ENCODE results near the gene ZNF746. TPM values are rescaled to one million over a fixed set of nuclear protein-coding genes. Genes with fewer than 3 reads are reported as not detected.

ZNF746 gene
- total RNA-seq, 1 experiment from 2014 or later = 18.5 TPM

DNA sequence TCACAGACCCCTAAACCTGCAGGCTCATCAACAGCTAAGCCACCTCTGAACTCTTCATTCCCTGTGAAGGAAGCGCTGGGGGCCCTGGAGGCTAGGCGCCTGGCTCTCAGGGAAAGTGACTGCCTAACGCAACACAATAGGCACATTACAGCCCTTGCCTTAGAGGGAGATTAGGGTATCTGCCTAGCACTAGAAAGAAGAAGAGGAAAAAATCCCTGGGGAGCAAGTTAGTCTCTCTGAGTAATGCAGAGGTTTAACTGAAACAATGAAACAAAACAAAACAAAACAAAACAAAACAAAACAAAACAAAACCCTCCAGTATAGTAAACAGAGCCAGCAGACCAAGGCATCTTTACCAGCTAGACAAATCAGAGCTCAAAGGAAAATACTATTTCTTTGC, 39.4 kb downstream of the ZNF746 start:
- Mint-ChIP-seq H3K9me3 (ENCODE audit: low read depth, unreplicated experiment) (no peaks in the 10 kb centered on the region), H3K27me3 (ENCODE audit: unreplicated experiment) (no peaks in the 10 kb centered on the region), H3K27ac (ENCODE audit: unreplicated experiment) (no peak overlapping the region), H3K4me1 (ENCODE audit: low read depth, unreplicated experiment) (peaks cover 8% of the 10 kb centered on the region), H3K36me3 (ENCODE audit: insufficient read depth, unreplicated experiment) (peaks cover 16% of the 10 kb centered on the region), H3K4me3 (ENCODE audit: low read depth, unreplicated experiment) (peak overlapping the region; percentile 26)
- no TSS peak for BruUV-seq (replicated peaks)
- CTCF ChIA-PET = no interaction called here
- intact Hi-C loops (cut with micrococcal nuclease; ENCODE audit: unreplicated experiment) = no loop called here
- TF ChIP-seq, protein P1, sequence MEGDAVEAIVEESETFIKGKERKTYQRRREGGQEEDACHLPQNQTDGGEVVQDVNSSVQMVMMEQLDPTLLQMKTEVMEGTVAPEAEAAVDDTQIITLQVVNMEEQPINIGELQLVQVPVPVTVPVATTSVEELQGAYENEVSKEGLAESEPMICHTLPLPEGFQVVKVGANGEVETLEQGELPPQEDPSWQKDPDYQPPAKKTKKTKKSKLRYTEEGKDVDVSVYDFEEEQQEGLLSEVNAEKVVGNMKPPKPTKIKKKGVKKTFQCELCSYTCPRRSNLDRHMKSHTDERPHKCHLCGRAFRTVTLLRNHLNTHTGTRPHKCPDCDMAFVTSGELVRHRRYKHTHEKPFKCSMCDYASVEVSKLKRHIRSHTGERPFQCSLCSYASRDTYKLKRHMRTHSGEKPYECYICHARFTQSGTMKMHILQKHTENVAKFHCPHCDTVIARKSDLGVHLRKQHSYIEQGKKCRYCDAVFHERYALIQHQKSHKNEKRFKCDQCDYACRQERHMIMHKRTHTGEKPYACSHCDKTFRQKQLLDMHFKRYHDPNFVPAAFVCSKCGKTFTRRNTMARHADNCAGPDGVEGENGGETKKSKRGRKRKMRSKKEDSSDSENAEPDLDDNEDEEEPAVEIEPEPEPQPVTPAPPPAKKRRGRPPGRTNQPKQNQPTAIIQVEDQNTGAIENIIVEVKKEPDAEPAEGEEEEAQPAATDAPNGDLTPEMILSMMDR (IDR thresholded peaks at IDR 0.05; ENCODE audit: unreplicated experiment) = no peak
- DNase-seq = no peak

GRCh38 chr7:149457766-149458165, 39.8 kb downstream of the ZNF746 start:
- peaks cover 8% of the 10 kb centered on the region for H3K4me1 Mint-ChIP-seq (ENCODE audit: low read depth, unreplicated experiment)
- BruUV-seq (replicated peaks) = no TSS peak

DNA sequence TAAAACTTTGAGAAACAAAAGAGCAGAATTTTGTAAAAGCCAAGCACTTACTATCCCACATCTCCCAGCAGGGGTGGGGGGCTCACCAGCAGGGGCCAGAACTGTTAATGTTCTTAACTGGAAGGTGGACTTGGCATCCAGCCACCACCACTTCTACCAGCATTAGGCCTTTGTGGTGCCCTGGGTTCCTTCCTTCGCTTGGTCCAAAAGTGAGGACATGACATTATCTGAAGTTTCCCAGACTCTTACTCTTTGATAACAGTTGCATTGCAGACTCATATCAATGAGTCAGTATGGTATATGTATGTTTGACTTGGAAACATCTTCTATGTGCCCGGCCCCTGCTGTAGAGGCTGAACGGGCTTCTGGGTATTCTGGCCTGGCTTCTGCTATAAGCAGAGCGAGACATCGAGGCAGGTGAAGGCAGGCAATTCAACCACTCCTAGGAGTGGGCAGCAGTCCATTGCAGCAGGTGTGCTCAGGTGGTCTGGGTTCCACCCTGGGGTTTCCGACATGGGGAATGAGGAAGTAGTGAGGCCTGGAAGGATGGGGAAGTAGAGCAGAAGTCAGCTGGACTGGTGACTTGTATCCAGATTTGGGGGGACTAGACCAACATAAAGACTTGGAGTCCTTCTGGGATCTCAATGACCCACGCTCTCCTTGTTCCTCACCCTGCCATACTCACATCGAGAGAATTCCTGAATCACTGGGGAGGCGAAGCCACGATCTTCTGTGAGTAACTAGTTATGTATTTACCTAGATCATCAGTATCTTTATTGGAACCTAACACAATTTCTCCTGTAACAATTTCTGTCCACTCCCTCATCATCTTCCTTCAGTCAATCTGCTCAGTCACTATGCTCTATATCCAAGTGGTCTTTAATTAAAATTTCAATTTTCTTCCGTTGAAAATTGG, 40.8 kb downstream of the ZNF746 start:
- H3K27ac Mint-ChIP-seq (ENCODE audit: unreplicated experiment) = no peak overlapping the region
- BruUV-seq (replicated peaks) = no TSS peak
- CTCF ChIA-PET = no interaction called here
- TF ChIP-seq, protein P1 (IDR thresholded peaks at IDR 0.05; ENCODE audit: unreplicated experiment) = no peak
- peaks cover 16% of the 10 kb centered on the region for H3K36me3 Mint-ChIP-seq (ENCODE audit: insufficient read depth, unreplicated experiment)
- H3K27me3 Mint-ChIP-seq (ENCODE audit: unreplicated experiment) = no peaks in the 10 kb centered on the region
- H3K9me3 Mint-ChIP-seq (ENCODE audit: low read depth, unreplicated experiment) = no peaks in the 10 kb centered on the region
- H3K4me3 Mint-ChIP-seq (ENCODE audit: low read depth, unreplicated experiment) = no peak overlapping the region
- peaks cover 8% of the 10 kb centered on the region for H3K4me1 Mint-ChIP-seq (ENCODE audit: low read depth, unreplicated experiment)
- DNase-seq = no peak
- intact Hi-C loops (cut with micrococcal nuclease; ENCODE audit: unreplicated experiment) = no loop called here

More at GRCh38 chr7:149457766-149458165, 39.8 kb downstream of the ZNF746 start:
- peaks cover 16% of the 10 kb centered on the region for H3K36me3 Mint-ChIP-seq (ENCODE audit: insufficient read depth, unreplicated experiment)
- no peaks in the 10 kb centered on the region for H3K9me3 Mint-ChIP-seq (ENCODE audit: low read depth, unreplicated experiment)
- no peak overlapping the region for H3K4me3 Mint-ChIP-seq (ENCODE audit: low read depth, unreplicated experiment)
- TF ChIP-seq, protein P1 (IDR thresholded peaks at IDR 0.05; ENCODE audit: unreplicated experiment) = no peak
- H3K27ac Mint-ChIP-seq (ENCODE audit: unreplicated experiment) = no peak overlapping the region
- no peaks in the 10 kb centered on the region for H3K27me3 Mint-ChIP-seq (ENCODE audit: unreplicated experiment)
- intact Hi-C loops (cut with micrococcal nuclease; ENCODE audit: unreplicated experiment) = no loop called here
- CTCF ChIA-PET = no interaction called here
- no peak for DNase-seq

DNA sequence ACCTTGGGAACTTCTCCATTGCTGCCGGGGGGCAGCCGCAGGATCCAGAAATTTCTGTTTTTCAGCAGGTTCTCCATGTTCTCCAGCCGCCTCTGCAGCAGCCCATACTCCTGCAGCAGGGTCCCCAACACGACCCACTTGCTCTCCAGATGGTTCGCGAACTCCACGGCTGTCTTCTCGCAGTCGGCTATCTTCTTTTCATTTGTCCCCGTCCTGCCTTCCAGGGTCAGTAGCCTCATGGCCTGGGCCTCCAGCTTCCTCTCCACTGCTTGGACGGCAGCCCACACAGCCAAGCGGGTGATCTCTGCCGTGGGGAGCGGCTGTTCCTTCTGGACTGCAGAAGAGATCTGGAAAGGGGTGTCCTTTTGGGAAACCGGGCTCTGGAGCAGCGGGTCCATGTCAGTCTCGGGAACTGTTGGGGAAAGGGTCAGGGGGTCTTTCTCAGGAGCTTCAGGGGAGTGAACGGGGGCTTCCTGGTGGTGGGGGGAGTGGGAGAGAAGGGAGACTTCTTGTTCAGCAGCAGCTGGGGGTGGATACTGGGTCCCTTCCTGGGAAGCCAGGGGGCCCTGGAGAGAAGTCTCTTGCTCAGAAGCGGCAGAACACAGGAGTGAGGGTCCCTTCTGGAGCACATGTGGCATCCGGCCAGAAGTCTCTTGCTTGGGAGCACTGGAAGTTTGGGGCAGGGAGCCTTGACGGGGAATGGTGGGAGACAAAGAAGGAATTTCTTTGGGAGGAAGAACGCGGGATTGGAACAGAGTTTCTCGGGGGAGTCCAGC, 42.2 kb downstream of the ZNF746 start:
- Mint-ChIP-seq H3K36me3 (ENCODE audit: insufficient read depth, unreplicated experiment) (peaks cover 17% of the 10 kb centered on the region), H3K27me3 (ENCODE audit: unreplicated experiment) (no peaks in the 10 kb centered on the region), H3K9me3 (ENCODE audit: low read depth, unreplicated experiment) (no peaks in the 10 kb centered on the region), H3K4me1 (ENCODE audit: low read depth, unreplicated experiment) (no peaks in the 10 kb centered on the region), H3K4me3 (ENCODE audit: low read depth, unreplicated experiment) (no peak overlapping the region), H3K27ac (ENCODE audit: unreplicated experiment) (no peak overlapping the region)
- intact Hi-C loops (cut with micrococcal nuclease; ENCODE audit: unreplicated experiment) = no loop called here
- CTCF ChIA-PET = interaction anchor here (0.6 kb wide), 1 partner anchor 1278 kb away, joined by 8 read pairs; no protein-coding TSS in a partner anchor
- DNase-seq = no peak
- no TSS peak for BruUV-seq (replicated peaks)
- TF ChIP-seq, protein P1 (IDR thresholded peaks at IDR 0.05; ENCODE audit: unreplicated experiment) = no peak

All from Calu3 (cell line).